ENCODE data around the gene CPE. TPM values are rescaled to one million over a fixed set of nuclear protein-coding genes. Genes with fewer than 3 reads are reported as not detected.
A peak's percentile ranks its signal among the peaks of the same experiment; 100 is the strongest.

Gene CPE
- total and polyA plus RNA-seq, 2 of the 4 experiments (the other 2 are of a cell fraction) = 3.6 to 13.5 TPM

DNA sequence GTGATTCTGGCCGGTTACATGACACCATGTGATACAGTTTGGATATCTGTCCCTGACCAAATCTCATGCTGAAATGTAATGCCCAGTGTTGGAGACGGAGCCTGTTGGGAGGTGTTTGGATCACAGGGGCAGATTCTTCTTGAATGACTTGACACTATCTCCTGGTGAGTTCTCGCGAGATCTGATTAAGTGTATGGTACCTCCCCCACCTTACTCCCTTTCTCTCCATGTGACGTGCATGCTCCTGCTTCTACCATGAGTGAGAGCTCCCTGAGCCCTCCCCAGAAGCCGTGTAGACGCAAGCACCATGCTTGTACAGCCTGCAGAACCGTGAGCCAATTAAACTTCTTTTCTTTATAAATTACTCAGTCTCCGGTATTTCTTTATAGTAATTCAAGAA, 23.6 kb downstream of the CPE start:
- no peak overlapping the region for H3K18ac ChIP-seq (ENCODE audit: low read depth, low read length)
- no peak overlapping the region for H2BK5ac ChIP-seq (ENCODE audit: low read depth, low read length, poor library complexity, severe bottlenecking)
- intact Hi-C loops (cut with micrococcal nuclease) = no loop called here
- no peak overlapping the region for H3K4me3 ChIP-seq (ENCODE audit: insufficient read depth, low read depth, low read length)
- no peaks in the 10 kb centered on the region for H3K9me3 ChIP-seq (ENCODE audit: control insufficient read depth, insufficient read depth, low read length)
- H3K36me3 ChIP-seq (ENCODE audit: control insufficient read depth, insufficient read depth, low read length) = no peaks in the 10 kb centered on the region
- H4K8ac ChIP-seq (ENCODE audit: low read depth in 2 of 2, low read length in 2 of 2) = no peak overlapping the region
- ChIA-PET POLR2A (ENCODE audit: unreplicated experiment) (no interaction called here), CTCF (interaction anchor here (1.3 kb wide), 1 partner anchor 18 kb away, joined by 3 read pairs; no protein-coding TSS in a partner anchor)
- no peak overlapping the region for H2AK5ac ChIP-seq (ENCODE audit: low read depth, low read length)
- ATAC-seq (ENCODE audit: low read depth) (no peak), DNase-seq (no peak)
- dilution Hi-C loops (cut with HindIII; ENCODE audit: low sequenced_read_pairs, unreplicated experiment) = no loop called here
- no peak overlapping the region for H4K91ac ChIP-seq (ENCODE audit: insufficient read depth, low read depth, low read length)
- no peak overlapping the region for H2BK20ac ChIP-seq (ENCODE audit: low read depth, low read length)
- H2AK9ac ChIP-seq (replicated peaks; ENCODE audit: low read depth, low read length, poor library complexity) = no peak overlapping the region
- H3K4ac ChIP-seq (ENCODE audit: low read depth, low read length) = no peak overlapping the region
- H3K56ac ChIP-seq (ENCODE audit: extremely low read depth, insufficient read depth, low read length) = no peak overlapping the region
- H4K5ac ChIP-seq (ENCODE audit: low read depth, low read length) = no peak overlapping the region
- H2BK15ac ChIP-seq (ENCODE audit: low read depth, low read length) = no peak overlapping the region
- in situ Hi-C loops (cut with MboI; ENCODE audit: low sequenced_read_pairs) = no loop called here
- 80% methylated on average over 2 of the region's 9 CpGs; no CpG with 5 or more reads in 1 of the 2 experiments for WGBS, 2 experiments (ENCODE audit: extremely low coverage in 2 of 2, insufficient read length in 1 of 2)
- H2BK120ac ChIP-seq (ENCODE audit: low read depth, low read length) = no peak overlapping the region
- H3K23ac ChIP-seq (ENCODE audit: low read depth, low read length) = no peak overlapping the region
- H3K27me3 ChIP-seq (ENCODE audit: control insufficient read depth, insufficient read depth, low read length) = no peaks in the 10 kb centered on the region; the same call in 1 of the 2 replicates
- no peak overlapping the region for H3K9ac ChIP-seq (ENCODE audit: low read depth, low read length)
- no peak overlapping the region for H3K14ac ChIP-seq (replicated peaks; ENCODE audit: low read depth, low read length)
- TF ChIP-seq MAFK (IDR thresholded peaks at IDR 0.05; ENCODE audit: low read depth, low read length) (no peak), RFX5 (IDR thresholded peaks at IDR 0.05; ENCODE audit: low read depth, low read length) (no peak), RAD21 (IDR thresholded peaks at IDR 0.05; ENCODE audit: low read length) (no peak), MAZ (IDR thresholded peaks at IDR 0.05; ENCODE audit: borderline replicate concordance, low read depth, low read length) (no peak), FOS (IDR thresholded peaks at IDR 0.05; ENCODE audit: low read depth, low read length) (no peak), RCOR1 (IDR thresholded peaks at IDR 0.05; ENCODE audit: insufficient replicate concordance, low read length) (no peak), SMC3 (IDR thresholded peaks at IDR 0.05; ENCODE audit: low read depth, low read length) (no peak), POLR2A (IDR thresholded peaks at IDR 0.05; ENCODE audit: low read depth, low read length) (no peak), MXI1 (IDR thresholded peaks at IDR 0.05; ENCODE audit: borderline replicate concordance, low read depth, low read length) (no peak), CHD1 (IDR thresholded peaks at IDR 0.05; ENCODE audit: low read depth, low read length) (no peak), BHLHE40 (IDR thresholded peaks at IDR 0.05; ENCODE audit: low read depth, low read length) (no peak), NFE2L2 (IDR thresholded peaks at IDR 0.05; ENCODE audit: low read depth, low read length) (no peak), CEBPB (IDR thresholded peaks at IDR 0.05; ENCODE audit: low read depth, low read length) (no peak)
- TF ChIP-seq, protein P1, sequence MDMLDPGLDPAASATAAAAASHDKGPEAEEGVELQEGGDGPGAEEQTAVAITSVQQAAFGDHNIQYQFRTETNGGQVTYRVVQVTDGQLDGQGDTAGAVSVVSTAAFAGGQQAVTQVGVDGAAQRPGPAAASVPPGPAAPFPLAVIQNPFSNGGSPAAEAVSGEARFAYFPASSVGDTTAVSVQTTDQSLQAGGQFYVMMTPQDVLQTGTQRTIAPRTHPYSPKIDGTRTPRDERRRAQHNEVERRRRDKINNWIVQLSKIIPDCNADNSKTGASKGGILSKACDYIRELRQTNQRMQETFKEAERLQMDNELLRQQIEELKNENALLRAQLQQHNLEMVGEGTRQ (IDR thresholded peaks at IDR 0.05; ENCODE audit: low read depth, low read length) = no peak
- TF ChIP-seq, protein P2, sequence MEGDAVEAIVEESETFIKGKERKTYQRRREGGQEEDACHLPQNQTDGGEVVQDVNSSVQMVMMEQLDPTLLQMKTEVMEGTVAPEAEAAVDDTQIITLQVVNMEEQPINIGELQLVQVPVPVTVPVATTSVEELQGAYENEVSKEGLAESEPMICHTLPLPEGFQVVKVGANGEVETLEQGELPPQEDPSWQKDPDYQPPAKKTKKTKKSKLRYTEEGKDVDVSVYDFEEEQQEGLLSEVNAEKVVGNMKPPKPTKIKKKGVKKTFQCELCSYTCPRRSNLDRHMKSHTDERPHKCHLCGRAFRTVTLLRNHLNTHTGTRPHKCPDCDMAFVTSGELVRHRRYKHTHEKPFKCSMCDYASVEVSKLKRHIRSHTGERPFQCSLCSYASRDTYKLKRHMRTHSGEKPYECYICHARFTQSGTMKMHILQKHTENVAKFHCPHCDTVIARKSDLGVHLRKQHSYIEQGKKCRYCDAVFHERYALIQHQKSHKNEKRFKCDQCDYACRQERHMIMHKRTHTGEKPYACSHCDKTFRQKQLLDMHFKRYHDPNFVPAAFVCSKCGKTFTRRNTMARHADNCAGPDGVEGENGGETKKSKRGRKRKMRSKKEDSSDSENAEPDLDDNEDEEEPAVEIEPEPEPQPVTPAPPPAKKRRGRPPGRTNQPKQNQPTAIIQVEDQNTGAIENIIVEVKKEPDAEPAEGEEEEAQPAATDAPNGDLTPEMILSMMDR (conservative IDR thresholded peaks at IDR 0.05; ENCODE audit: low read depth, low read length) = no peak
- H3K4me2 ChIP-seq (ENCODE audit: low read depth, low read length) = no peak overlapping the region
- no peaks in the 10 kb centered on the region for H4K20me1 ChIP-seq (ENCODE audit: insufficient read depth, low read length)
- H3K4me1 ChIP-seq (ENCODE audit: control insufficient read depth, insufficient read depth, low read length) = no peaks in the 10 kb centered on the region
- no peak overlapping the region for H3K27ac ChIP-seq (ENCODE audit: insufficient read depth, low read length)
- no peaks in the 10 kb centered on the region for H3K79me1 ChIP-seq (ENCODE audit: low read depth in 1 of 2, low read length in 2 of 2)
- H3K9me1 ChIP-seq (ENCODE audit: insufficient read depth, low read length) = no peaks in the 10 kb centered on the region
- no TSS peak for BruUV-seq (replicated peaks)
- peak overlapping the region; percentile 45 for H2AFZ ChIP-seq (replicated peaks; ENCODE audit: low read length, poor library complexity)
